ENCODE measurements around the gene ORMDL3. TPM values are rescaled to one million over a fixed set of nuclear protein-coding genes. Genes with fewer than 3 reads are reported as not detected.

Gene ORMDL3
- total and polyA plus RNA-seq, 10 of the 15 experiments (the other 5 are each of a cell fraction or from before 2014, with no cell fraction given) = 8.8 to 98.1 (median 49.9) TPM

DNA sequence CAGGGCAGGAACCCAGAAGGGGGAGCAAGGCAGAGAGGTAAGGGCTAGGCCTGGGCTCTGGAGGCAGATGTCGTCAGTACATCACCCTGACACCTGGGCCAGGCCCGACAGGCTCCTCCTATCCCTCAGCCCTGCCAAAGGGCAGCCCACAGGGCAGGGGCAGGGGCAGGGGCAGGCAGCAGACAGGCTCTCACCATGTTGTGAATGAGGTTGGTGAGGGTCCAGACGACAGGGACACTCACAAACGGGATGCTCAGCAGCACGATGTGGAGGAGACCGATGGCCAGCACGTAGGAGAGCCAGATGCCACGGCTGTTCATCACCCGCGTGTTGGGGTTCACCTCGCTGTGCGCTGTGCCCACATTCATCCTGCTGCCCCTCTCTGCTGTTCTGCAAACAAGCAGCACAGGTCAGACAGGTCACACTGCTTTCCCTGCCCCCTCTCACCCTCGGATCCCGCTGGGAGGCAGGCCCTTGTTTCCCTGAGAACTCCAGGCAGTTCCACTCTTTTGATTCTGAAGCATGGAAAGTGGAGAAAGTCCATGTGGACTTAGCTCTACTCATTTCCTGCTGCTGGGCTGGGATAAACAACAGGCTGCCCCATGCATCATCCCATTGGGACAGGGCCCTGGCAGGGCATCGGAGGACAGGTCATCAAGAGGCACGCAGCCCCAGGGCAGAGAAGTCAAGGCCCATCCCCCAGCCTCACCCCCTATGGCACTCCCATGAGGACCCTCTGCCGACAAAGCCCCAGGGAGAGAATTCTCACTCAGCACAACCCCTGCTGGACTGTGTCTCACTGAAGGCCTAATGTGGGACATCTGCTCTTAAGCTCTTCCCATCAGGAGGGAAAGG is 3.3 kb downstream of the ORMDL3 start (continued):
- TF ChIP-seq CREM (IDR thresholded peaks at IDR 0.05; ENCODE audit: low read depth) (no peak), IRF4 (IDR thresholded peaks at IDR 0.05; ENCODE audit: low read depth, low read length) (no peak), RBBP5 (conservative IDR thresholded peaks at IDR 0.05) (no peak), SMC3 (IDR thresholded peaks at IDR 0.05; ENCODE audit: borderline replicate concordance, low read length) (0 out of 2 replicates have a peak, but pooled peaks have one; percentile 6)
- TF ChIP-seq, protein P1, sequence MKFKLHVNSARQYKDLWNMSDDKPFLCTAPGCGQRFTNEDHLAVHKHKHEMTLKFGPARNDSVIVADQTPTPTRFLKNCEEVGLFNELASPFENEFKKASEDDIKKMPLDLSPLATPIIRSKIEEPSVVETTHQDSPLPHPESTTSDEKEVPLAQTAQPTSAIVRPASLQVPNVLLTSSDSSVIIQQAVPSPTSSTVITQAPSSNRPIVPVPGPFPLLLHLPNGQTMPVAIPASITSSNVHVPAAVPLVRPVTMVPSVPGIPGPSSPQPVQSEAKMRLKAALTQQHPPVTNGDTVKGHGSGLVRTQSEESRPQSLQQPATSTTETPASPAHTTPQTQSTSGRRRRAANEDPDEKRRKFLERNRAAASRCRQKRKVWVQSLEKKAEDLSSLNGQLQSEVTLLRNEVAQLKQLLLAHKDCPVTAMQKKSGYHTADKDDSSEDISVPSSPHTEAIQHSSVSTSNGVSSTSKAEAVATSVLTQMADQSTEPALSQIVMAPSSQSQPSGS (IDR thresholded peaks at IDR 0.05; ENCODE audit: low read length) = no peak
- TF ChIP-seq, protein P2, sequence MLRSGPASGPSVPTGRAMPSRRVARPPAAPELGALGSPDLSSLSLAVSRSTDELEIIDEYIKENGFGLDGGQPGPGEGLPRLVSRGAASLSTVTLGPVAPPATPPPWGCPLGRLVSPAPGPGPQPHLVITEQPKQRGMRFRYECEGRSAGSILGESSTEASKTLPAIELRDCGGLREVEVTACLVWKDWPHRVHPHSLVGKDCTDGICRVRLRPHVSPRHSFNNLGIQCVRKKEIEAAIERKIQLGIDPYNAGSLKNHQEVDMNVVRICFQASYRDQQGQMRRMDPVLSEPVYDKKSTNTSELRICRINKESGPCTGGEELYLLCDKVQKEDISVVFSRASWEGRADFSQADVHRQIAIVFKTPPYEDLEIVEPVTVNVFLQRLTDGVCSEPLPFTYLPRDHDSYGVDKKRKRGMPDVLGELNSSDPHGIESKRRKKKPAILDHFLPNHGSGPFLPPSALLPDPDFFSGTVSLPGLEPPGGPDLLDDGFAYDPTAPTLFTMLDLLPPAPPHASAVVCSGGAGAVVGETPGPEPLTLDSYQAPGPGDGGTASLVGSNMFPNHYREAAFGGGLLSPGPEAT (IDR thresholded peaks at IDR 0.05; ENCODE audit: low read depth) = no peak

DNA sequence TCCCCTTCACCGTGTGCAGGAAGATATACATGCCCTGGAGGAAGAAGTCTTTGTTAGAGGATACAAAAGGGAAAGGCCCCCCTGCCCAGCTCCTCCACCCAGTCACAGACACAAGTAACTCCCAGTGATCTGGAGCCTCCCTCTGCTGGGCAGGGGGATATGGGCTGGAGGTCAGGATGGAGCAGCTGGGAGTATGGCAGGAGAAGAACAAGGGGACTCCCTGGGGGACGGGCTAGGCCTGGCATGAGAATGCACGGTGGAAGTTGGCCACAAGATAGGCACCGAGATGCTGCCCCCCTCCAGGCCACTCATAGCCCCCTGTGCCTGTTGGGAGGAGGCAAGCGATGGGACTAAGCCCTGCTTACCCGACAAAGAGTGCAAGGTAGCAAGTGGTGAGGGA is 4.2 kb downstream of the ORMDL3 start:
- 98% methylated on average over 6 of the region's 6 CpGs for WGBS (ENCODE audit: insufficient coverage, insufficient replicate concordance, low lambda C conversion rate, missing lambda C conversion rate)
- no peaks in the 10 kb centered on the region; the same call in 2 of the 3 replicates for H3K9me3 ChIP-seq (replicated peaks; ENCODE audit: control insufficient read depth, insufficient read depth, low read length)
- no peak overlapping the region for H3K27ac ChIP-seq (ENCODE audit: control insufficient read depth, insufficient read depth)
- ATAC-seq = no peak
- POLR2A ChIA-PET = interaction anchor here (0.7 to 1.2 kb wide), 2 partner anchors 15 to 18 kb away, joined by 3 to 7 read pairs; no protein-coding TSS in a partner anchor
- H3K4me2 ChIP-seq (ENCODE audit: control insufficient read depth, insufficient read depth) = peak overlapping the region; percentile 89; the same call in 1 of the 2 replicates
- no peak overlapping the region for H2AFZ ChIP-seq (ENCODE audit: control insufficient read depth, low read depth, low read length)
- RAD21 ChIA-PET (ENCODE audit: unreplicated experiment) = no interaction called here
- no peak overlapping the region for H3K4me3 ChIP-seq
- H4K20me1 ChIP-seq (ENCODE audit: control insufficient read depth, insufficient read depth) = no peaks in the 10 kb centered on the region
- CTCF ChIA-PET = interaction anchor here (1.5 to 2.4 kb wide), 2 partner anchors 14 to 56 kb away, joined by 4 to 8 read pairs; no protein-coding TSS in a partner anchor
- no peak overlapping the region for H3K9ac ChIP-seq (ENCODE audit: control insufficient read depth, insufficient read depth, low read length)
- no peak for DNase-seq (ENCODE audit: low read depth, low spot score)
- in situ Hi-C loops (cut with MboI) (no loop called here), intact Hi-C loops (cut with micrococcal nuclease; ENCODE audit: unreplicated experiment) (no loop called here)
- peaks cover 54% of the 10 kb centered on the region for H3K79me2 ChIP-seq (ENCODE audit: control insufficient read depth, insufficient read depth, low read length)
- no peak for FAIRE-seq
- no peaks in the 10 kb centered on the region for H3K27me3 ChIP-seq (replicated peaks in 1 of 2; ENCODE audit: control insufficient read depth in 2 of 2, insufficient read depth in 2 of 2, low read length in 1 of 2)
- peaks cover 15% of the 10 kb centered on the region in 2 experiments; a peak in 3 of 4 replicates for H3K36me3 ChIP-seq (ENCODE audit: control insufficient read depth in 2 of 2, insufficient read depth in 2 of 2, low read length in 1 of 2)
- SMC1A ChIA-PET (ENCODE audit: uncharacterized antibody, unreplicated experiment) = interaction anchor here (1.0 to 4.6 kb wide), 4 partner anchors 12 to 51 kb away, joined by 4 to 25 read pairs (median 6); no protein-coding TSS in a partner anchor
- H3K4me1 ChIP-seq (ENCODE audit: control insufficient read depth, insufficient read depth, low read length) = peaks cover 37% of the 10 kb centered on the region
- no TSS peak for BruUV-seq (replicated peaks)
- TF ChIP-seq BMI1 (IDR thresholded peaks at IDR 0.05; ENCODE audit: borderline replicate concordance) (no peak), ESRRA (IDR thresholded peaks at IDR 0.05; ENCODE audit: low read length) (no peak), PAX8 (IDR thresholded peaks at IDR 0.05) (no peak), POU2F2 (IDR thresholded peaks at IDR 0.05; ENCODE audit: borderline replicate concordance, low read depth, low read length) (no peak), STAT1 (conservative IDR thresholded peaks at IDR 0.05) (no peak), HDGF (IDR thresholded peaks at IDR 0.05) (no peak), JUND (IDR thresholded peaks at IDR 0.05; ENCODE audit: low read depth, low read length) (no peak)
- TF ChIP-seq, protein P1 (IDR thresholded peaks at IDR 0.05; ENCODE audit: low read length) = no peak
- TF ChIP-seq, protein P3, sequence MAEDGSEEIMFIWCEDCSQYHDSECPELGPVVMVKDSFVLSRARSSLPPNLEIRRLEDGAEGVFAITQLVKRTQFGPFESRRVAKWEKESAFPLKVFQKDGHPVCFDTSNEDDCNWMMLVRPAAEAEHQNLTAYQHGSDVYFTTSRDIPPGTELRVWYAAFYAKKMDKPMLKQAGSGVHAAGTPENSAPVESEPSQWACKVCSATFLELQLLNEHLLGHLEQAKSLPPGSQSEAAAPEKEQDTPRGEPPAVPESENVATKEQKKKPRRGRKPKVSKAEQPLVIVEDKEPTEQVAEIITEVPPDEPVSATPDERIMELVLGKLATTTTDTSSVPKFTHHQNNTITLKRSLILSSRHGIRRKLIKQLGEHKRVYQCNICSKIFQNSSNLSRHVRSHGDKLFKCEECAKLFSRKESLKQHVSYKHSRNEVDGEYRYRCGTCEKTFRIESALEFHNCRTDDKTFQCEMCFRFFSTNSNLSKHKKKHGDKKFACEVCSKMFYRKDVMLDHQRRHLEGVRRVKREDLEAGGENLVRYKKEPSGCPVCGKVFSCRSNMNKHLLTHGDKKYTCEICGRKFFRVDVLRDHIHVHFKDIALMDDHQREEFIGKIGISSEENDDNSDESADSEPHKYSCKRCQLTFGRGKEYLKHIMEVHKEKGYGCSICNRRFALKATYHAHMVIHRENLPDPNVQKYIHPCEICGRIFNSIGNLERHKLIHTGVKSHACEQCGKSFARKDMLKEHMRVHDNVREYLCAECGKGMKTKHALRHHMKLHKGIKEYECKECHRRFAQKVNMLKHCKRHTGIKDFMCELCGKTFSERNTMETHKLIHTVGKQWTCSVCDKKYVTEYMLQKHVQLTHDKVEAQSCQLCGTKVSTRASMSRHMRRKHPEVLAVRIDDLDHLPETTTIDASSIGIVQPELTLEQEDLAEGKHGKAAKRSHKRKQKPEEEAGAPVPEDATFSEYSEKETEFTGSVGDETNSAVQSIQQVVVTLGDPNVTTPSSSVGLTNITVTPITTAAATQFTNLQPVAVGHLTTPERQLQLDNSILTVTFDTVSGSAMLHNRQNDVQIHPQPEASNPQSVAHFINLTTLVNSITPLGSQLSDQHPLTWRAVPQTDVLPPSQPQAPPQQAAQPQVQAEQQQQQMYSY (CRISPR knock-in tag; IDR thresholded peaks at IDR 0.05) = no peak

Measured in GM12878 (cell line).